ENCODE results near the gene ZNF385D.
A peak's percentile ranks its signal among the peaks of the same experiment; 100 is the strongest.

ZNF385D gene

DNA sequence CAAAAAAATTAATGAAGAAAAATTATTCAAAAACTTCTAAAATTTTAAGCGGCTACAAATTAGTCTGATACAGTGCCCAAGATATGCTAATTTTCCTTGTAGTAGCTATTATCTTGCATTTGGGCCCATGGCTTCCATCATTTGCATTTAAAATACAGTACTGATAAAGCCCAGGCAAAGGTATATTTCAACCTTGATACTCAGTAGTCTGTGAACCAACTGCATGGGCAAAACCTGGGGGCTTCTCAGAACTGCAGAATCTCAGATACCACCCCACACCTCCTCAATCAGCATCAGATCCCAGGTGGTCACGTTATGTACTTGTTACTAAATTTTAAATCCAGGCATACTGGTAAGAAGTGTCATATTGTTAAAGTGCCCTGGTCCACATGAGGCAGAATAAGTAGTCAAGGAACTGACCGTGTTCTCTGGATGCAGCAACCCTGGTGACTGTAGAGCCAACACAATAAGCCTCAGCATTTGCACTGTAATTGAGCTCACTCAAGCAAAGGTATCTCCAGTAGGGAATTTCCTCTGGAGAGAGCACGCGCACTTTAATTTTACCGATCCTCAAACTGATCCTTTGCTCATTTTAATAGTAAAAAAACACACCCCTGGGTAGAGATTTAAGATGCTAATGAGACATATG, 31.9 kb downstream of the ZNF385D start:
- H3K4me3 ChIP-seq (ENCODE audit: low read depth, low read length), result no peak overlapping the region
- DNase-seq (ENCODE audit: low read depth), result no peak
- TF ChIP-seq, protein P1, sequence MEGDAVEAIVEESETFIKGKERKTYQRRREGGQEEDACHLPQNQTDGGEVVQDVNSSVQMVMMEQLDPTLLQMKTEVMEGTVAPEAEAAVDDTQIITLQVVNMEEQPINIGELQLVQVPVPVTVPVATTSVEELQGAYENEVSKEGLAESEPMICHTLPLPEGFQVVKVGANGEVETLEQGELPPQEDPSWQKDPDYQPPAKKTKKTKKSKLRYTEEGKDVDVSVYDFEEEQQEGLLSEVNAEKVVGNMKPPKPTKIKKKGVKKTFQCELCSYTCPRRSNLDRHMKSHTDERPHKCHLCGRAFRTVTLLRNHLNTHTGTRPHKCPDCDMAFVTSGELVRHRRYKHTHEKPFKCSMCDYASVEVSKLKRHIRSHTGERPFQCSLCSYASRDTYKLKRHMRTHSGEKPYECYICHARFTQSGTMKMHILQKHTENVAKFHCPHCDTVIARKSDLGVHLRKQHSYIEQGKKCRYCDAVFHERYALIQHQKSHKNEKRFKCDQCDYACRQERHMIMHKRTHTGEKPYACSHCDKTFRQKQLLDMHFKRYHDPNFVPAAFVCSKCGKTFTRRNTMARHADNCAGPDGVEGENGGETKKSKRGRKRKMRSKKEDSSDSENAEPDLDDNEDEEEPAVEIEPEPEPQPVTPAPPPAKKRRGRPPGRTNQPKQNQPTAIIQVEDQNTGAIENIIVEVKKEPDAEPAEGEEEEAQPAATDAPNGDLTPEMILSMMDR (conservative IDR thresholded peaks at IDR 0.05; ENCODE audit: low read depth, low read length), result no peak

DNA sequence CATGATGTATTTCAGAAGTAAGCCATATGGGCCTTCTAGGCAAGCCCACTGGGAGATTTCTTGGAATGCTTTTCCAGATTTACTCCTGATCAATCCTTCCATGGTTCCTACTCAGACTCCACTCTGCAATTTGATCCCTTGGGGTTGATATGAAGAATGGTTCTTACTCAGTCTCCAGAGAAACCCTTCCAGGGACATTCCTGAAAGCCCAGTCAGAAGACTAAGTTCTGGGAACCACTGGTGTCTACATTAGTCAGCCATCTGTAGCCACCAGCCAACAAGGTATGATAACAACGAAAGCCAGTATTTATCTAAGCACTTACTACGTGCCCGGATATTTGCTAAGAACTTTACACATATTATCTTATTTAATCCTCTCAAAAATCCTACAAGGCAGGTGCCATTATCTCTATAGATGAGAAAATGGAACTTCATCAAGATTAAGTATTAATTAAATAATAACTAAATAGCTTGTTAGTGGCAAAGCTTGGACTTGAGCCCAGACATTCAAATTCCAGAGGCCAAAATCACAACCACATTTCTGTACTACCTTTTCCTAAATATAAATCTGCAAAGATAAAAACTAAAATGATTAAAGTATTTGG, 32.7 kb downstream of the ZNF385D start:
- no peak overlapping the region for H3K4me3 ChIP-seq (ENCODE audit: low read depth, low read length)
- TF ChIP-seq, protein P1 (conservative IDR thresholded peaks at IDR 0.05; ENCODE audit: low read depth, low read length), result no peak
- peak; percentile 86 for DNase-seq (ENCODE audit: low read depth)

DNA sequence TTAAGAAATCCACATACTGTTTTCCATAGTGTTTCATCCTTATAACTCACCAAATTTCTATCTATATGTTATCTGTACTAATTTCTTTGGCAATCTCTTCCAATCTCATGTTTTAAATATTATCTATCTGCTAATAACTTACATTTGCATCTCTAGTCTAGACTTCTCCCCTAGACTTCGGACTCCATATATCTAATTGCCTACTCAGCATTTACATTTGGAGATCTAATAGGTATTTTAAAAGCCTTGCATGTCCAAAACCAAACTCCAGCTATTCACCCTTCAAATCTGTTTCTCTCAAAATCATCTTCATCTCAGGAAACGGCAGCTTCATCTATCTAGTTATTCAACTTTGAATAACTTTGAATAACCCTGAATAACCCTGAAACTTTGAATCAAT, 35.3 kb downstream of the ZNF385D start:
- no peak for DNase-seq (ENCODE audit: low read depth)
- no peak overlapping the region for H3K4me3 ChIP-seq (ENCODE audit: low read depth, low read length)
- TF ChIP-seq, protein P1 (conservative IDR thresholded peaks at IDR 0.05; ENCODE audit: low read depth, low read length), result no peak

DNA sequence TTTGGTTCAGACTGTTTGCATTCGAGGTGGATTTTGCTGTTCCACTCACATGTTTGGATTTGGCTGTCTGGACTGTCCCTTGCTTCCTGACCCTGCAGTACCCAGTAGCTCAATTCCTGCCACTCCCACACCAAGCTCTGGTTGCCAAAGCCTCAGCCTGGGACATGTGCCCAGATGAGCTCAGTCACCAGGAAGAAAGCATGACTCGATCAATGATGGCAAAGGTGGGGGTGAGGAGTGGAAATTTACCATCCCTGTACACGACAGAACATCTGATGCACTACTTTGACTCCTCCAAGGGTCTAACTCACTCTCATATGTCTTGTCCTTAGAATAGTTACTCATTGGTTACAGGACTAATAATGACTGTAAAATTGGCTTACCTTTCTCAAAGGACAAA, 45.2 kb downstream of the ZNF385D start:
- peak; percentile 10 for DNase-seq (ENCODE audit: low read depth)
- TF ChIP-seq, protein P1 (conservative IDR thresholded peaks at IDR 0.05; ENCODE audit: low read depth, low read length), result no peak
- H3K4me3 ChIP-seq (ENCODE audit: low read depth, low read length), result no peak overlapping the region

DNA sequence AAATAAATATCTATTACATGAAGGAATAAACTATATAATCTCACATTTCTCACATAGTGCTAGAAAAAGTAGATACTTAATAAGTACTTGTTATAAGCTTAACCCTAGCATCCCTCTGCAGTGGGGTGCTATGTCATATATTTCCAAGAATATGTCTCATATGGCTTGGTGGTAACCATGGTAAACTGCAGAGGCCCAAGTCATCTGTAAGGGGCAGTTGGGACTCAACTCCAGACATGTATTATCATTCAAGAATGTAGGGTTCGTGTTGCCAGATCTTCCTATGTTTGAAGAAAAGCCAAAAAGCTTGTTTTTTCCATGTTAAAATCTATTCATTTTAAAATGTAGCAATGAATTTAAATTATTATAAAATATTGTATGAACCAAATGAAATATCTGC, 46.2 kb downstream of the ZNF385D start:
- TF ChIP-seq, protein P1 (conservative IDR thresholded peaks at IDR 0.05; ENCODE audit: low read depth, low read length), result no peak
- H3K4me3 ChIP-seq (ENCODE audit: low read depth, low read length), result no peak overlapping the region
- no peak for DNase-seq (ENCODE audit: low read depth)

DNA sequence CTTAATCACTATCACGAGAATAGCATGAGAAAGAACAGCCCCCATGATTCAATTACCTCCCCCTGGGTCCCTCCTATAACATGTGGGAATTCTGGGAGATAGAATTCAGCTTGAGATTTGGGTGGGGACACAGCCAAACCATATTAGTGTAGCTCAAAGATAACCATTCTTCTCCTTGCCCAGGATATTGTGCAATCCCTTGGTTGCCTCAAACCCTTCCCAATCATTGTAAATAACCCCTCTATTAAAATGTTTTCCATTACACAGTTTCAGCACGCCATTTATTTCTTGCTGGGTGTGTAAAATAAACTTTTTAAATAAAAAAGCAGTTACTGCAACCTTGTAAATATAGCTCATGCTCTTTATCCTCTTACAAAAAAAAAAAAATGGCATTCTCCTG, 47.7 kb downstream of the ZNF385D start:
- no peak for DNase-seq (ENCODE audit: low read depth)
- H3K4me3 ChIP-seq (ENCODE audit: low read depth, low read length), result no peak overlapping the region
- TF ChIP-seq, protein P1 (conservative IDR thresholded peaks at IDR 0.05; ENCODE audit: low read depth, low read length), result no peak

DNA sequence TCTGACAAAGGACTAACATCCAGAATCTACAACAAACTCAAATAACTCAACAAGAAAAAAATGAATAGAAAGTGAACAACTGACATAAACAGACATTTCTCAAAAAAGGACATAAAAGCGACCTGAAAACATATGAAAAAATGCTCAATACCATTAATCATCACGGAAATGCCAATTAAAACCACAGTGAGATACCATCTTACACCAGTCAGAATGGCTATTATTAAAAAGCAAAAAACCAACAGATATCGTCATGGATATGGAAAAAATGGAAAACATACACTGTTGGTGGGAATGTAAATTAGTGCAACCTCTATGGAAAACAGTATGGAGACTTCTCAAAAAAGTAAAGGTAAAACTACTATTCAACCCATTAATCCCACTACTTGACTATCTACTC, 53.3 kb downstream of the ZNF385D start:
- no peak for DNase-seq (ENCODE audit: low read depth)
- TF ChIP-seq, protein P1 (conservative IDR thresholded peaks at IDR 0.05; ENCODE audit: low read depth, low read length), result no peak
- H3K4me3 ChIP-seq (ENCODE audit: low read depth, low read length), result no peak overlapping the region
